H4 (cell line): ENCODE data around the gene CD163L1. TPM values are rescaled to one million over a fixed set of nuclear protein-coding genes. Genes with fewer than 3 reads are reported as not detected.

Source experiments
- DNase-seq: peaks from one replicate; pipeline ENCODE4 v3.0.0-alpha.2; 2015; ENCODE audit warnings: low spot score
- total RNA-seq: library from RNA; depleted of rRNA; stranded (reverse); fragments of >200 nt; shearing (Covaris generic); gene quantifications from 2 replicates; pipeline ENCODE4 v1.2.3, GENCODE V29; 2014; rRNA removed

Gene CD163L1
- total RNA-seq, 1 experiment from 2014 or later, result 27.5 TPM

DNA sequence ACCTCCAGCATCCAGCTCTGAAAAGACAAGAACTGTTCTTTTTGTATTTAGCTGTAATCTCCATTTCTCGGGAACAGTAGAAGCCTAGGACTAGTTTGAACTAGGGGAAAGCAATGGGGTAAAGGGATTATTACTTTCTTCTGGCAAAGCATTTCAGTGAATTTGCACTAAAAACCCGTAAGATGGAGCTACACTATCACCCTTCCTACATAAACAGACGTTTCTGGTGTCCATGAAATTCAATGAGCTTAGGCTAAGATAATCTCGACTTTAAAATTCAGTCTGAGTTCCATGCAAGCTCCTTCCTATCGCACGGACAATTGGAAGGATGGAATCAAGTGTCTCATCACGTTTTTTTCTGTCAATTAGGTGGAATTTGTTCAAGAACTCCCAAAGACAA lies 116.0 kb downstream of the CD163L1 start:
- no peak for DNase-seq

DNA sequence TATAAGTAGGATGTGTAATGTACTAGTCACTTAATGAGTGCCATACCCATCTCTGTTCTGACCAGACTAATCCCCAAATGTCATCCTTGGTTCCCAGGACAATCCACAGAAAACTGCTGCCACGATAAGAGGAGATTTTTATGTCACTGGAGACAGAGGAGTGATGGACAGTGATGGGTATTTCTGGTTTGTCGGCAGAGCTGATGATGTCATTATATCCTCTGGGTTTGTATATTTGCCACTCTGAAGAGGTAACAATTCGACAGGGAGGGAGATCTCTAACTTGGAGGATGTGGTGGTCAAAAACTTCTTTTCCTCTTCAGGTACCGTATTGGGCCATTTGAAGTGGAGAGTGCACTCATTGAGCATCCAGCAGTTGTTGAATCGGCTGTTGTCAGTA lies 119.8 kb downstream of the CD163L1 start:
- DNase-seq, result no peak

- DNase-seq, result no peak
Observed at GRCh38 chr12:7322599-7322998, 121.4 kb downstream of the CD163L1 start.

DNA sequence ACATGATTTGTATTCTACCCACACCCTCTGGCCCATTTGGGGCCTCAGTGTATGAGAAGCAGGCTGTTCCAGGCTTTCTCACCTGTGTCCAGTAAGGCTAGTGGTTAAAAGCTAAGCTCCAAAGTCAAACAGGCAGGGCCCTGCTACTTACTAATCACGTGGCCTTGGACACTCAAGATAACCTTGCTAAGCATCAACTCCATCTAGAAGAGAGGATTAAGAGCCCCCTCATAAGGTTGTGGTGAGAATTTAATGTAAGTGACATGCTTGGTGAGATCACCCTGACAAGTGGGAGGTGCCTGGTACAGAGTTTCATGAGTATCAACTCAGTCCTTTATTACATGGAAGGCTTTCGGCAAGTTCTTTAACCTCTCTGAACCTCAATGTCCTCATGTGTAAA lies 122.3 kb downstream of the CD163L1 start:
- DNase-seq, result no peak

DNA sequence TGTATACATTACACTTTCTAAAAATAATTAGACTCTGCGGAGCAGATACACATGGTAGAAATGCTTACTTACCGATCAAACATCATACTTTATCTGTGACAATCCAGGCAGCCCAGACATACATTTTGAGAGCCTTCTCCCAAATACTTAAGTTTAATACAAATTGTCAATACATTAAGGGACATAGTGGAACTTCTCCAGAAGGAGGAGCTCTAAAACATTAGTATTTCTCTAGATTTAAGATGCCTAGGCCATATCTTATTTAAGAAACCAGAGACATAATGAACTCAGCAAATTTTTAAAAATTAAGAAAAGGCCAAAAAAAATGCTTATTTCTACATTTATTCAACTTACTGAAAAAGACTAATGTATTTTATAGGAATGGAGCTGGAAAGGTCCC lies 124.0 kb downstream of the CD163L1 start:
- DNase-seq, result no peak

GRCh38 chr12:7310070-7310469 lies 133.9 kb downstream of the CD163L1 start:
- no peak for DNase-seq

Other genes starting within 250 kb of the CD163L1 start
- gene ACSM4, start 140.1 kb downstream of the CD163L1 start, total RNA-seq, result not detected in 2 replicates
- gene CD163, start 59.6 kb upstream of the CD163L1 start, total RNA-seq, result not detected in 2 replicates
- not detected in 2 replicates for gene APOBEC1, start 221.8 kb upstream of the CD163L1 start, total RNA-seq